Adipocyte (in vitro differentiated cells): ENCODE results near the gene CES1.
"Not testable (repeated sequence)": the region's sequence is repeated elsewhere in the genome, so short reads cannot be mapped to it uniquely, and the experiment has no call there.

Experiments
- DNase-seq: peaks from one replicate; pipeline ENCODE4 v3.0.0-alpha.2; 2015; ENCODE audit warnings: low read depth
- H3K27me3 ChIP-seq: replicated peaks from 2 replicates; pipeline ENCODE4 v1.7.0; 2013; ENCODE audit warnings: mild to moderate bottlenecking, low read length, moderate library complexity; ENCODE audit not compliant: control insufficient read depth, insufficient read depth
- H3K36me3 ChIP-seq: 2 replicates; pipeline ENCODE4 v1.7.0; 2013; ENCODE audit warnings: low read length, mild to moderate bottlenecking, moderate library complexity; ENCODE audit not compliant: control insufficient read depth, insufficient read depth, severe bottlenecking
- H3K4me1 ChIP-seq: 2 replicates; pipeline ENCODE4 v1.7.0; 2013; ENCODE audit warnings: mild to moderate bottlenecking, low read length, moderate library complexity; ENCODE audit not compliant: control insufficient read depth, insufficient read depth
- H3K4me3 ChIP-seq: 2 replicates; pipeline ENCODE4 v1.7.0; 2013; ENCODE audit warnings: mild to moderate bottlenecking, low read length, moderate library complexity
- H3K9ac ChIP-seq: 2 replicates; pipeline ENCODE4 v1.7.0; 2013; ENCODE audit warnings: mild to moderate bottlenecking, low read length, moderate library complexity
- H3K9me3 ChIP-seq: 2 replicates; pipeline ENCODE4 v1.7.0; 2013; ENCODE audit warnings: mild to moderate bottlenecking, low read length, moderate library complexity; ENCODE audit not compliant: control insufficient read depth

Gene CES1

GRCh38 chr16:55853114-55853513 lies 20.2 kb upstream of the CES1 start:
- Histone ChIP-seq H3K4me3 (no peak overlapping the region), H3K9ac (no peak overlapping the region), H3K9me3 (no peaks in the 10 kb centered on the region), H3K27me3 (peaks cover 2% of the 10 kb centered on the region), H3K36me3 (no peaks in the 10 kb centered on the region), H3K4me1 (peaks cover 3% of the 10 kb centered on the region)
- peak; percentile 2 for DNase-seq

GRCh38 chr16:55849536-55849935 lies 16.6 kb upstream of the CES1 start:
- H3K4me3 ChIP-seq: no peak overlapping the region
- no peak for DNase-seq
- H3K36me3 ChIP-seq: no peaks in the 10 kb centered on the region
- H3K9me3 ChIP-seq: no peaks in the 10 kb centered on the region
- no peak overlapping the region for H3K9ac ChIP-seq
- peaks cover 6% of the 10 kb centered on the region for H3K4me1 ChIP-seq
- H3K27me3 ChIP-seq: peaks cover 19% of the 10 kb centered on the region

GRCh38 chr16:55846598-55847346 lies 13.9 kb upstream of the CES1 start:
- Histone ChIP-seq H3K27me3 (peaks cover 30% of the 10 kb centered on the region), H3K9me3 (no peaks in the 10 kb centered on the region), H3K36me3 (no peaks in the 10 kb centered on the region), H3K9ac (no peak overlapping the region), H3K4me3 (no peak overlapping the region), H3K4me1 (peaks cover 6% of the 10 kb centered on the region)
- no peak for DNase-seq

- Histone ChIP-seq H3K9me3 (no peaks in the 10 kb centered on the region), H3K9ac (no peak overlapping the region), H3K27me3 (peaks cover 36% of the 10 kb centered on the region), H3K4me1 (peaks cover 3% of the 10 kb centered on the region), H3K36me3 (no peaks in the 10 kb centered on the region), H3K4me3 (no peak overlapping the region)
- no peak for DNase-seq
Measured at GRCh38 chr16:55843105-55843395, 10.2 kb upstream of the CES1 start.

DNA sequence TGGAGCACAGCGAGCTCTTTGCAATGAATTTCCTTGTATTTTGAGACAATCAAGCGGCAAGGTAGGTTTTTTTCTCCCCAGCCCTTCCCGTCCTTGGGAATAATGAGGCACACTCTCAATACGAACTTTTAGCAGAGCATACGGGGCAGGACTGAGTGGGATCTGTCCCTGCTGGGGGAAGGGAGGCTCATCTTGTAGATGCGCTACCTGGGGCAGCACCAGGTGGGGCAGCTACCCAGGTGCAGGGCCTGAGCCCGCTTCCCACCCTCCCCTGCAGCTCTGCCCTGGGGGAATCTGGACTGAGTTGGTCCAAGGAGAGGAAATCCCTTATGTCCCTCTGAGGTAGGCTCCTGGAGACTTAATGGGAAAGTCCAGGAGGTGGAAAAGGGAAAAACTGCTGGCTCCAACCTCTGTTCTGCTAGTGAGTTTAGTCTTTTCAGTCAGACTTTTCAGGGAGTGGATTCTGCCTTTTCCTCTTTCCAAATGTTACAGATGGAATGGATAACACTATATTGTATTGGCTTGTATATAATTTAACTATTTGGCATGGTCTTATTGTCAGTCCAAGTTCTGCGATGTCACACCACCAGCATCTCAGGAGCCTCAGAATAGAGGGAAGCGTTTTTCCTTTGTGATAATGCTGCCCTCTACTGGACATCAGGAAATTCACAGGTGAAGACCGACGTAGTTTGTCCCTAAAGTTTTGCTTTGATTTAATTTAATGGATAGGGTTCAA lies 9.6 kb upstream of the CES1 start:
- Histone ChIP-seq H3K27me3 (peaks cover 36% of the 10 kb centered on the region), H3K9me3 (no peaks in the 10 kb centered on the region), H3K36me3 (no peaks in the 10 kb centered on the region), H3K4me1 (peaks cover 3% of the 10 kb centered on the region), H3K4me3 (no peak overlapping the region), H3K9ac (no peak overlapping the region)
- peak; percentile 80 for DNase-seq

GRCh38 chr16:55839115-55839514 lies 6.2 kb upstream of the CES1 start:
- Histone ChIP-seq H3K9me3 (no peaks in the 10 kb centered on the region), H3K27me3 (peaks cover 15% of the 10 kb centered on the region), H3K4me1 (peaks cover 13% of the 10 kb centered on the region), H3K4me3 (no peak overlapping the region), H3K36me3 (no peaks in the 10 kb centered on the region), H3K9ac (no peak overlapping the region)
- DNase-seq: no peak

- H3K4me3 ChIP-seq: no peak overlapping the region
- DNase-seq: peak; percentile 1
- peaks cover 11% of the 10 kb centered on the region for H3K27me3 ChIP-seq
- no peaks in the 10 kb centered on the region for H3K9me3 ChIP-seq
- peaks cover 23% of the 10 kb centered on the region for H3K4me1 ChIP-seq
- peak overlapping the region; percentile 15 for H3K9ac ChIP-seq
- no peaks in the 10 kb centered on the region for H3K36me3 ChIP-seq
Measured at GRCh38 chr16:55836158-55836611, 3.3 kb upstream of the CES1 start.

- no peaks in the 10 kb centered on the region for H3K9me3 ChIP-seq
- H3K4me1 ChIP-seq: peaks cover 23% of the 10 kb centered on the region
- H3K4me3 ChIP-seq: no peak overlapping the region
- peak overlapping the region; percentile 15 for H3K9ac ChIP-seq
- H3K36me3 ChIP-seq: no peaks in the 10 kb centered on the region
- DNase-seq: peak; percentile 3
- peaks cover 11% of the 10 kb centered on the region for H3K27me3 ChIP-seq
Measured at GRCh38 chr16:55835581-55835980, 2.7 kb upstream of the CES1 start.

DNA sequence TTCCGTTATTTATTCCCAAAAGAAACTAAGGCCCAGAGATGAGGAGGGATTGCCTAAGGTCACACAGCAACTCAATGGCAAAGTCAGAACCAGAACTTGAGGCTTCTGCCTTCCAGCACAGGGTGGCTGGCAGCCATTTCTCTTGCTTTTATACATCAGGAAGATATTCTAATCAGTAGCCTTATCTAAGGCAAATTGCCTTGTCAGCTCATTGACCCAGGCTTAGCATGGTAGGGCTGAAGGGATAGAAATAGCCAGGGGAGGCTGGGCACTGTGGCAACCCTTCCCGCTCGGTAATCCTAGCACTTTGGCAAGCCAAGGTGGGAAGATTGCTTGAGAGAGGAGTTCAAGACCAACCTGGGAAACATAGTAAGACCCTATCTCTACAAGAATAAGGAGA lies 2.3 kb upstream of the CES1 start:
- Histone ChIP-seq H3K4me1 (peaks cover 23% of the 10 kb centered on the region), H3K27me3 (peaks cover 10% of the 10 kb centered on the region)
- H3K36me3 ChIP-seq, DNase-seq, H3K4me3 ChIP-seq, H3K9ac ChIP-seq, H3K9me3 ChIP-seq: not testable (repeated sequence)

DNA sequence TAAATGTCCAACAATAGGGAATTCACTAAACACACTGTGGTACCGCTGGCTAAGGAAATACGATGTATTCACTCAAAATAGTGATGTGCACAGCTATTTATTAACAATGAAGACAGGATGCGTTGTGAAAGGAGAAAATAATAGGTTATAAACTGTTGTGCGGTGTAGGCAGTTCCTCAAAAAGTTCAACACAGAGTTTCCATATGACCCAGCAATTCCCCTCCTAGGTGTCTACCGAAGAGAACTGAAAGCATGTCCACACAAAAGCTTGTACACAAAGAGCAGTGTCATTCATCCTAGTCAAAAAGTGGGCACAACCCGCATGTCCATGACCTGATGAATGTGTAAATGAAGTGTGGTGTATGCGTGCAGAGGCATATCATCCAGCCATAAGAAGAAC lies 1.2 kb upstream of the CES1 start:
- H3K36me3 ChIP-seq: no peaks in the 10 kb centered on the region
- H3K9ac ChIP-seq: no peak overlapping the region
- no peak overlapping the region for H3K4me3 ChIP-seq
- peaks cover 23% of the 10 kb centered on the region for H3K4me1 ChIP-seq
- no peaks in the 10 kb centered on the region for H3K9me3 ChIP-seq
- no peak for DNase-seq
- peaks cover 4% of the 10 kb centered on the region for H3K27me3 ChIP-seq

GRCh38 chr16:55832425-55832772 lies 497 bp downstream of the CES1 start:
- H3K4me1 ChIP-seq: peaks cover 23% of the 10 kb centered on the region
- H3K4me3 ChIP-seq: peak overlapping the region; percentile 48
- H3K9ac ChIP-seq: peak overlapping the region; percentile 22
- no peaks in the 10 kb centered on the region for H3K36me3 ChIP-seq
- DNase-seq: no peak
- no peaks in the 10 kb centered on the region for H3K9me3 ChIP-seq
- H3K27me3 ChIP-seq: peaks cover 14% of the 10 kb centered on the region
